Esophagus muscularis mucosa (tissue), 4 donors: ENCODE results near the gene SMOC1. TPM values are rescaled to one million over a fixed set of nuclear protein-coding genes. Genes with fewer than 3 reads are reported as not detected.

Experiments
- DNase-seq: peaks from one replicate; pipeline ENCODE4 v3.0.0-alpha.2; 2017; ENCODE audit errors: extremely low spot score
- H3K27ac ChIP-seq, 4 donors: fragments of 200-600 bp; sonication (generic); replicated peaks in 1 of 4; 1 replicate in 3 of 4; 2 replicates in 1 of 4; pipeline ENCODE4 v1.5.1; 2016 to 2019; ENCODE audit warnings: mild to moderate bottlenecking in 1 of 4
- H3K27me3 ChIP-seq, 4 donors: fragments of 200-600 bp; sonication (generic); one replicate each; pipeline versions ENCODE4 v1.5.1 to v1.6.0; 2016 to 2019
- H3K36me3 ChIP-seq, 4 donors: fragments of 200-600 bp; sonication (generic); one replicate each; pipeline ENCODE4 v1.5.1; 2016 to 2019
- H3K4me1 ChIP-seq, 4 donors: fragments of 200-600 bp; sonication (generic); one replicate each; pipeline ENCODE4 v1.5.1; 2016 to 2019
- H3K4me3 ChIP-seq, 4 donors: fragments of 200-600 bp; sonication (generic); 1 replicate in 2 of 4; 2 replicates in 2 of 4; pipeline ENCODE4 v1.5.1; 2016 to 2019; ENCODE audit warnings: mild to moderate bottlenecking in 4 of 4, moderate library complexity in 1 of 4
- H3K9me3 ChIP-seq, 4 donors: fragments of 200-600 bp; sonication (generic); 1 replicate in 3 of 4; 2 replicates in 1 of 4; pipeline ENCODE4 v1.5.1; 2016 to 2019
- CTCF ChIP-seq, 3 experiments: fragments of 200-600 bp in 2 of 3; fragments of 450-650 bp in 1 of 3; sonication (generic) in 2 of 3; IDR thresholded peaks; one replicate each; pipeline ENCODE4 v1.5.1; 2017 to 2019; ENCODE audit warnings: antibody characterized with exemption in 3 of 3, mild to moderate bottlenecking in 2 of 3, moderate library complexity in 1 of 3
- EP300 ChIP-seq: sonication (generic); formaldehyde crosslinking; IDR thresholded peaks from one replicate; pipeline ENCODE4 v1.6.1; 2017; ENCODE audit warnings: antibody characterized with exemption
- POLR2A ChIP-seq: fragments of 450-650 bp; IDR thresholded peaks from one replicate; pipeline ENCODE4 v1.6.1; 2017; ENCODE audit warnings: antibody characterized with exemption, moderate library complexity, mild to moderate bottlenecking, low read depth
- POLR2AphosphoS5 ChIP-seq, 2 donors: sonication (generic); formaldehyde crosslinking; IDR thresholded peaks; one replicate each; pipeline ENCODE4 v1.6.1; 2017; ENCODE audit warnings: antibody characterized with exemption in 2 of 2
- WGBS: methylation state at CpG from one replicate; pipeline ENCODE4 v1.1.5; 2018; 5-methylcytosine and 5-hydroxymethylcytosine counted together
- intact Hi-C: fragments of 100-400 bp; cut with DNase I; formaldehyde crosslinking; loops from one replicate; pipeline ENCODE4 v1.15.1; 2023
- total RNA-seq, 4 donors: library from RNA; depleted of rRNA; stranded (reverse); fragments of >200 nt; gene quantifications; one replicate each; pipeline versions ENCODE4 v1.1.0 to v1.2.1, GENCODE V29; 2016

SMOC1 gene
- total RNA-seq, 4 donors from 2014 or later, result under 0.01 to 1.8 (median 0.51) TPM

GRCh38 chr14:70021548-70022220 lies 142.5 kb downstream of the SMOC1 start:
- Histone ChIP-seq H3K4me1 (peaks cover 3 to 20% (median 17%) of the 10 kb centered on the region in 4 donors), H3K4me3 (no peak overlapping the region), H3K36me3 (no peaks in the 10 kb centered on the region), H3K27ac (no peak overlapping the region), H3K9me3 (no peaks in the 10 kb centered on the region), H3K27me3 (no peaks in the 10 kb centered on the region)
- DNase-seq, result no peak
- WGBS, result 72% methylated on average over 7 of the region's 8 CpGs
- TF ChIP-seq POLR2A (no peak), CTCF (IDR thresholded peaks at IDR 0.05) (no peak)
- intact Hi-C loops, result no loop called here

- intact Hi-C loops, result no loop called here
- TF ChIP-seq EP300 (no peak), CTCF (IDR thresholded peaks at IDR 0.05) (no peak), POLR2AphosphoS5 (IDR thresholded peaks at IDR 0.05) (no peak), POLR2A (no peak)
- DNase-seq, result no peak
- 90% methylated on average over 15 of the region's 15 CpGs for WGBS
- Histone ChIP-seq H3K4me3 (no peak overlapping the region), H3K36me3 (no peaks in the 10 kb centered on the region), H3K27me3 (peaks cover 0 to under 1% (median 0%) of the 10 kb centered on the region in 4 donors), H3K27ac (no peak overlapping the region), H3K4me1 (peaks cover 3 to 18% (median 16%) of the 10 kb centered on the region in 4 donors), H3K9me3 (no peaks in the 10 kb centered on the region)
These were observed 143.7 kb downstream of the SMOC1 start for GRCh38 chr14:70022771-70023445.

- Histone ChIP-seq H3K9me3 (no peaks in the 10 kb centered on the region), H3K27me3 (peaks cover 0 to 10% (median 0%) of the 10 kb centered on the region in 4 donors), H3K36me3 (no peaks in the 10 kb centered on the region), H3K4me3 (no peak overlapping the region), H3K4me1 (peaks cover 0 to 10% (median 6%) of the 10 kb centered on the region in 4 donors), H3K27ac (no peak overlapping the region)
- WGBS, result 100% methylated on average over 1 of the region's 1 CpG
- TF ChIP-seq POLR2AphosphoS5 (IDR thresholded peaks at IDR 0.05), result no peak
- no peak for TF ChIP-seq CTCF (IDR thresholded peaks at IDR 0.05)
- TF ChIP-seq POLR2A, result no peak
- no peak for TF ChIP-seq EP300
- DNase-seq, result no peak
- intact Hi-C loops, result no loop called here
These were observed 144.7 kb downstream of the SMOC1 start for GRCh38 chr14:70023871-70024270.

- no peak for DNase-seq
- WGBS, result 34% methylated on average over 17 of the region's 17 CpGs
- Histone ChIP-seq H3K27ac (no peak overlapping the region), H3K4me1 (peaks cover 0 to 5% (median 0%) of the 10 kb centered on the region in 4 donors), H3K9me3 (no peaks in the 10 kb centered on the region), H3K27me3 (peaks cover 0 to 12% (median 0%) of the 10 kb centered on the region in 4 donors), H3K36me3 (no peaks in the 10 kb centered on the region), H3K4me3 (no peak overlapping the region)
- intact Hi-C loops, result loop anchor here (1.0 kb wide), 1 partner anchor 210 kb away; no protein-coding TSS in a partner anchor
- TF ChIP-seq CTCF (IDR thresholded peaks at IDR 0.05) (peak; percentile 89 to 93 (median 91)), POLR2AphosphoS5 (IDR thresholded peaks at IDR 0.05) (no peak)
These were observed 148.7 kb downstream of the SMOC1 start for GRCh38 chr14:70027785-70028428.
